ENCODE measurements around the gene GJB1.

Gene GJB1

GRCh38 chrX:71181910-71182799, 40.9 kb upstream of the GJB1 start (continued):
- TF ChIP-seq ZNF398 (tag by site-specific recombination; IDR thresholded peaks at IDR 0.05) = peak; percentile 90
- TF ChIP-seq ZNF580 (tag by site-specific recombination; IDR thresholded peaks at IDR 0.05) = peak; percentile 89; the same call in 1 of the 2 replicates
- TF ChIP-seq ZBTB17 (tag by site-specific recombination; IDR thresholded peaks at IDR 0.05) = peak; percentile 65; the same call in 1 of the 2 replicates
- TF ChIP-seq ZNF23 (tag by site-specific recombination; IDR thresholded peaks at IDR 0.05; ENCODE audit: borderline replicate concordance) = no peak
- TF ChIP-seq ELK4 (IDR thresholded peaks at IDR 0.05; ENCODE audit: borderline replicate concordance, low read depth, low read length) = peak; percentile 50; the same call in 1 of the 2 replicates
- no peak for TF ChIP-seq ZNF621 (tag by site-specific recombination; IDR thresholded peaks at IDR 0.05)
- no peak for TF ChIP-seq ZBTB49 (tag by site-specific recombination; IDR thresholded peaks at IDR 0.05; ENCODE audit: low read depth)
- TF ChIP-seq ZNF530 (tag by site-specific recombination; IDR thresholded peaks at IDR 0.05; ENCODE audit: low read depth) = no peak
- 0 out of 2 replicates have a peak, but pooled peaks have one; percentile 28 for TF ChIP-seq ZNF843 (tag by site-specific recombination; IDR thresholded peaks at IDR 0.05)
- 0 out of 2 replicates have a peak, but pooled peaks have one; percentile 31 for TF ChIP-seq TCF7L2 (IDR thresholded peaks at IDR 0.05; ENCODE audit: borderline replicate concordance, low read depth, low read length)

GRCh38 chrX:71182871-71183270, 40.2 kb upstream of the GJB1 start:
- no peak for TF ChIP-seq ZSCAN16 (tag by site-specific recombination; IDR thresholded peaks at IDR 0.05)
- no peak for TF ChIP-seq ZSCAN5A (tag by site-specific recombination; IDR thresholded peaks at IDR 0.05)
- TF ChIP-seq ZNF660 (tag by site-specific recombination; IDR thresholded peaks at IDR 0.05) = no peak
- TF ChIP-seq ZNF600 (tag by site-specific recombination; IDR thresholded peaks at IDR 0.05) = no peak
- no peak for TF ChIP-seq ZNF169 (tag by site-specific recombination; IDR thresholded peaks at IDR 0.05)
- TF ChIP-seq ZNF510 (tag by site-specific recombination; IDR thresholded peaks at IDR 0.05; ENCODE audit: insufficient replicate concordance) = no peak
- no peak for TF ChIP-seq ZNF747 (tag by site-specific recombination; IDR thresholded peaks at IDR 0.05)
- no peak for TF ChIP-seq ZNF423 (tag by site-specific recombination; IDR thresholded peaks at IDR 0.05)
- TF ChIP-seq ZNF704 (tag by site-specific recombination; IDR thresholded peaks at IDR 0.05) = no peak
- Histone ChIP-seq H3K9me3 (ENCODE audit: control insufficient read depth, insufficient read depth, low read depth, low read length) (no peaks in the 10 kb centered on the region), H3K4me3 (ENCODE audit: low read depth, low read length) (no peak overlapping the region), H3K36me3 (ENCODE audit: control insufficient read depth in 2 of 2, insufficient read depth in 1 of 2, low read length in 2 of 2) (no peaks in the 10 kb centered on the region), H3K4me1 (ENCODE audit: control insufficient read depth, insufficient read depth, low read length) (peaks cover 3% of the 10 kb centered on the region; the same call in 1 of the 2 replicates), H3K27ac (ENCODE audit: extremely low read depth, low read depth, low read length) (peak overlapping the region; percentile 62; the same call in 1 of the 2 replicates)
- ChIA-PET CTCF (interaction anchor here (0.6 to 6.6 kb wide), 2 partner anchors 112 to 213 kb away, joined by 3 to 40 read pairs; no protein-coding TSS in a partner anchor), POLR2A (interaction anchor here (0.6 to 2.3 kb wide), 5 partner anchors 10 to 417 kb away, joined by 4 to 19 read pairs (median 16); partner anchors contain the start of genes NONO, TAF1 and ZMYM3)

All from HEK293 (cell line).